Prostate gland (tissue), 2 donors: ENCODE results near the gene ZNF614. TPM values are rescaled to one million over a fixed set of nuclear protein-coding genes. Genes with fewer than 3 reads are reported as not detected.
A peak's percentile ranks its signal among the peaks of the same experiment; 100 is the strongest.
"Not testable (repeated sequence)": the region's sequence is repeated elsewhere in the genome, so short reads cannot be mapped to it uniquely, and the experiment has no call there.

Experiments used
- DNase-seq: peaks from one replicate; pipeline ENCODE4 v3.0.0-alpha.2; 2019; ENCODE audit warnings: low spot score
- H3K27ac ChIP-seq, 2 donors: fragments of 200-600 bp; sonication (generic); 2 replicates each; pipeline ENCODE4 v1.5.1; 2017 to 2019
- H3K27me3 ChIP-seq: fragments of 200-600 bp; sonication (generic); replicated peaks from 2 replicates; pipeline ENCODE4 v1.5.1; 2019; ENCODE audit not compliant: insufficient read depth
- H3K36me3 ChIP-seq, 2 donors: fragments of 200-600 bp; sonication (generic); 1 replicate in 1 of 2; 2 replicates in 1 of 2; pipeline versions ENCODE4 v1.5.1 to v1.8.1; 2017 to 2019
- H3K4me1 ChIP-seq: fragments of 200-600 bp; sonication (generic); replicated peaks from 2 replicates; pipeline ENCODE4 v1.5.1; 2019
- H3K4me3 ChIP-seq, 2 donors: fragments of 200-600 bp; sonication (generic); 2 replicates each; pipeline ENCODE4 v1.5.1; 2017 to 2019
- H3K9me3 ChIP-seq: fragments of 200-600 bp; sonication (generic); 2 replicates; pipeline ENCODE4 v1.5.1; 2017
- POLR2A ChIP-seq: fragments of 450-650 bp; IDR thresholded peaks from one replicate; pipeline ENCODE4 v1.6.1; 2016; ENCODE audit warnings: antibody characterized with exemption, mild to moderate bottlenecking
- POLR2AphosphoS5 ChIP-seq: sonication (generic); formaldehyde crosslinking; IDR thresholded peaks from one replicate; pipeline ENCODE4 v1.6.1; 2017; ENCODE audit warnings: antibody characterized with exemption
- WGBS: methylation state at CpG from one replicate; pipeline ENCODE4 v1.1.5; 2018; 5-methylcytosine and 5-hydroxymethylcytosine counted together
- intact Hi-C: fragments of 100-400 bp; cut with DNase I; formaldehyde crosslinking; loops from one replicate; pipeline ENCODE4 v1.14.2; 2022
- total RNA-seq, 2 donors: library from RNA; depleted of rRNA; stranded (reverse); fragments of >200 nt; gene quantifications; one replicate each; pipeline ENCODE4 v1.1.0, GENCODE V29; 2016
- TF ChIP-seq, protein P1 (sequence below), 4 experiments: fragments of 200-600 bp in 2 of 4; fragments of 450-650 bp in 2 of 4; sonication (generic) in 2 of 4; IDR thresholded peaks; 1 replicate in 3 of 4; 2 replicates in 1 of 4; pipeline ENCODE4 v1.5.1; 2016 to 2019; ENCODE audit warnings: antibody characterized with exemption in 4 of 4, mild to moderate bottlenecking in 2 of 4, moderate library complexity in 2 of 4

The ZNF614 gene
- total RNA-seq, 2 donors from 2014 or later = 12.7 to 15.4 TPM

DNA sequence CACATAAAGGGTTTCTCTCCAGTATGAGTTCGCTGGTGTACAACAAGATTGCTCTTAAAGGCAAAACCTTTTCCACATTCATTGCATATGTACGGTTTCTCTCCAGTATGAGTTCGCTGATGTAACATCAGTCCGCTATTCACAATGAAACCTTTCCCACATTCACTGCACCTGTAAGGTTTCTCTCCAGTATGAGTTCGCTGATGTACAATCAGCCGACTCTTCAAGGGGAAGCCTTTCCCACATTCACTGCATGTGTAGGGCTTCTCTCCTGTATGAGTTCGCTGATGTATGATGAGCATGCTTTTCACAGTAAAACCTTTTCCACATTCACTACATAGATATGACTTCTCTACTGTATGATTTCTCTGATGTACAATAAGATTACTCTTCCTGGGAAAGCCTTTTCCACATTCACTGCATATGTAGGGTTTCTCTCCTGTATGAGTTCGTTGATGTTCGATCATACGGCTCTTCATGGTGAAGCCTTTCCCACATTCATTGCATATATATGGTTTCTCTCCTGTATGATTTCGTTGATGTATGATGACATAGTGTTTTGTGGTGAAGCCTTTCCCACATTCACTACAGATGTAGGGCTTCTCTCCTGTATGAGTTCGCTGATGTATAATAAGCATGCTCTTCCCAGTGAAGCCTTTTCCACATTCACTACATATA is 6.0 kb upstream of the ZNF614 start:
- over 99% methylated on average over 12 of the region's 12 CpGs for WGBS
- no peaks in the 10 kb centered on the region for H3K4me1 ChIP-seq
- H3K27me3 ChIP-seq = no peaks in the 10 kb centered on the region
- intact Hi-C loops = no loop called here
- no peak overlapping the region for H3K27ac ChIP-seq
- H3K4me3 ChIP-seq = no peak overlapping the region
- H3K9me3 ChIP-seq = peaks cover 6% of the 10 kb centered on the region
- TF ChIP-seq POLR2A (no peak), POLR2AphosphoS5 (no peak)
- TF ChIP-seq, protein P1, sequence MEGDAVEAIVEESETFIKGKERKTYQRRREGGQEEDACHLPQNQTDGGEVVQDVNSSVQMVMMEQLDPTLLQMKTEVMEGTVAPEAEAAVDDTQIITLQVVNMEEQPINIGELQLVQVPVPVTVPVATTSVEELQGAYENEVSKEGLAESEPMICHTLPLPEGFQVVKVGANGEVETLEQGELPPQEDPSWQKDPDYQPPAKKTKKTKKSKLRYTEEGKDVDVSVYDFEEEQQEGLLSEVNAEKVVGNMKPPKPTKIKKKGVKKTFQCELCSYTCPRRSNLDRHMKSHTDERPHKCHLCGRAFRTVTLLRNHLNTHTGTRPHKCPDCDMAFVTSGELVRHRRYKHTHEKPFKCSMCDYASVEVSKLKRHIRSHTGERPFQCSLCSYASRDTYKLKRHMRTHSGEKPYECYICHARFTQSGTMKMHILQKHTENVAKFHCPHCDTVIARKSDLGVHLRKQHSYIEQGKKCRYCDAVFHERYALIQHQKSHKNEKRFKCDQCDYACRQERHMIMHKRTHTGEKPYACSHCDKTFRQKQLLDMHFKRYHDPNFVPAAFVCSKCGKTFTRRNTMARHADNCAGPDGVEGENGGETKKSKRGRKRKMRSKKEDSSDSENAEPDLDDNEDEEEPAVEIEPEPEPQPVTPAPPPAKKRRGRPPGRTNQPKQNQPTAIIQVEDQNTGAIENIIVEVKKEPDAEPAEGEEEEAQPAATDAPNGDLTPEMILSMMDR (IDR thresholded peaks at IDR 0.05) = no peak
- H3K36me3 ChIP-seq = peaks cover 6 to 32% of the 10 kb centered on the region in 2 donors
- DNase-seq = no peak

DNA sequence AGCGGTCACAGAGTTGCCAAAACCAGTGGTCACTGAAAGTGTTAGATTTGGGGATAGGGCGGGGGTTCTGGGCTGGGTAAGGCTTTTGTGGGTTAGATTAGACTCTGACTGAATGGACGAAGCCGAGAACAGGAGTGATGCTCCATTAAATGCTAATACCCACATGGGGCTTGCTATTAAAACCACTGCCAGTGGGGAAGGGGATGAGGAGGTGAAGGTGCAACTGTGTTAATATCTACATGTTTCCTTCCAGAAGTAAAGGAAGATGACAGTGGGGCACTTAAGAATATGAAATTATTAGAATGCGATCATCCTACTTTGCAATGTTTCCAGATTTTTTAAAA is 573 bp upstream of the ZNF614 start:
- TF ChIP-seq POLR2AphosphoS5 (no peak), POLR2A (no peak)
- TF ChIP-seq, protein P1 (IDR thresholded peaks at IDR 0.05) = no peak
- H3K4me3 ChIP-seq = peak overlapping the region; percentile 69 to 73
- WGBS = 17% methylated on average over 5 of the region's 5 CpGs
- no peaks in the 10 kb centered on the region for H3K9me3 ChIP-seq
- no peaks in the 10 kb centered on the region for H3K36me3 ChIP-seq
- DNase-seq = no peak
- no peaks in the 10 kb centered on the region for H3K27me3 ChIP-seq
- H3K4me1 ChIP-seq = no peaks in the 10 kb centered on the region
- intact Hi-C loops = loop anchor here (2.0 kb wide), 1 partner anchor 20 kb away; the partner anchor contains the start of gene ZNF432
- H3K27ac ChIP-seq = peak overlapping the region; percentile 91 to 97

DNA sequence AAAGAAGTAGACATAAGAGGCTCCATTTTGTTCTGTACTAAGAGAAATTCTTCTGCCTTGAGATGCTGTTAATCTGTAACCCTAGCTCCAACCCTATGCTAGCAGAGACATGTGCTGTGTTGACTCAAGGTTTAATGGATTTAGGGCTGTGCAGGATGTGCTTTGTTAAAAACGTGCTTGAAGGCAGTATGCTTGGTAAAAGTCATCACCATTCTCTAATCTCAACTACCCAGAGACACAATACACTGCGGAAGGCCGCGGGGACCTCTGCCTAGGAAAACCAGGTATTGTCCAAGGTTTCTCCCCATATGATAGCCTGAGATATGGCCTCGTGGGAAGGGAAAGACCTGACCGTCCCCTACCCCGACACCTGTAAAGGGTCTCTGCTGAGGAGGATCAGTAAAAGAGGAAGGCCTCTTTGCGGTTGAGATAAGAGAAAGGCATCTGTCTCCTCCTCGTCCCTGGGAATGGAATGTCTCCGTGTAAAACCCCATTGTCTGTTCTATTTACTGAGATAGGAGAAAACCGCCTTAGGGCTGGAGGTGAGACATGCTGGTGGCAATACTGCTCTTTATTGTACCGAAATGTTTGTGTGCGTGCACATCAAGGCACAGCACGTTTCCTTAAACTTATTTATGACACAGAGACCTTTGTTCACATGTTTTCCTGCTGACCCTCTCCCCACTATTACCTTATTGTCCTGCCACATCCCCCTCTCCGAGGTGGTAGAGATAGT is 1.8 kb downstream of the ZNF614 start:
- H3K36me3 ChIP-seq, intact Hi-C loops, H3K9me3 ChIP-seq, H3K27me3 ChIP-seq, H3K4me1 ChIP-seq: not testable (repeated sequence)
- 61% methylated on average over 15 of the region's 15 CpGs for WGBS
- Histone ChIP-seq H3K4me3 (peak overlapping the region in 1 of 2 donors; percentile 69), H3K27ac (peak overlapping the region; percentile 91 to 97)
- peak; percentile 22 for DNase-seq

DNA sequence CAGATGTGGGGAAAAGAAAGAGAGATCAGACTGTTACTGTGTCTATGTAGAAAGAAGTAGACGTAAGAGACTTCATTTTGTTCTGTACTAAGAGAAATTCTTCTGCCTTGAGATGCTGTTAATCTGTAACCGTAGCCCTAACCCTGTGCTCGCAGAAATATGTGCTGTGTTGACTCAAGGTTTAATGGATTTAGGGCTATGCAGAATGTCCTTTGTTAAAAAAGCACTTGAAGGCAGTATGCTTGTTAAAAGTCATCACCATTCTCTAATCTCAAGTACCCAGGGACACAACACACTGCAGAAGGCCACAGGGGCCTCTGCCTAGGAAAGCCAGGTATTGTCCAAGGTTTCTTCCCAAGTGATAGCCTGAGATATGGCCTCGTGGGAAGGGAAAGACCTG is 3.7 kb downstream of the ZNF614 start:
- H3K27me3 ChIP-seq, intact Hi-C loops, H3K4me1 ChIP-seq, H3K36me3 ChIP-seq, DNase-seq, H3K4me3 ChIP-seq, H3K9me3 ChIP-seq: not testable (repeated sequence)
- 67% methylated on average over 4 of the region's 4 CpGs for WGBS
- H3K27ac ChIP-seq = peak overlapping the region in 1 of 2 donors; percentile 91

DNA sequence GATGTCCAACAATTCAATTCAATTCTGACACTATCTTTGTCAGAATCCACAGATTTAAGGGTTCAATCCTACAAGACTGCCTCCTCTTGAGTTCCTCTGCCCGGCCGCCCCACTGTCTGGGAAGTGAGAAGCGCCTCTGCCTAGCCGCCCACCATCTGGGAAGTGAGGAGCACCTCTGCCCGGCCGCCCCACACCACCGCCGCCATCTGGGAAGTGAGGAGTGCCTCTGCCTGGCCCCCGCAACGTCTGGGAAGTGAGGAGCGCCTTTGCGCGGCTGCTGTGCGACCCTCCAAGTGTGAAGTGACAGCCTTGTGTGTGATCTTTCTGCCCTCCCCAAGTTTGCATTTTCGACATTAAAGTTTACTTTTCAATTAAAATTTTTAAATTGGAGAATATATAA is 6.0 kb downstream of the ZNF614 start:
- H3K27me3 ChIP-seq = no peaks in the 10 kb centered on the region
- no peak for DNase-seq
- no peak overlapping the region for H3K4me3 ChIP-seq
- H3K27ac ChIP-seq = no peak overlapping the region
- intact Hi-C loops = no loop called here
- H3K9me3 ChIP-seq = no peaks in the 10 kb centered on the region
- H3K36me3 ChIP-seq = peaks cover 10 to 12% of the 10 kb centered on the region in 2 donors
- no peaks in the 10 kb centered on the region for H3K4me1 ChIP-seq
- 98% methylated on average over 15 of the region's 15 CpGs for WGBS
- TF ChIP-seq, protein P1 (IDR thresholded peaks at IDR 0.05) = no peak
- TF ChIP-seq POLR2A (no peak), POLR2AphosphoS5 (no peak)

DNA sequence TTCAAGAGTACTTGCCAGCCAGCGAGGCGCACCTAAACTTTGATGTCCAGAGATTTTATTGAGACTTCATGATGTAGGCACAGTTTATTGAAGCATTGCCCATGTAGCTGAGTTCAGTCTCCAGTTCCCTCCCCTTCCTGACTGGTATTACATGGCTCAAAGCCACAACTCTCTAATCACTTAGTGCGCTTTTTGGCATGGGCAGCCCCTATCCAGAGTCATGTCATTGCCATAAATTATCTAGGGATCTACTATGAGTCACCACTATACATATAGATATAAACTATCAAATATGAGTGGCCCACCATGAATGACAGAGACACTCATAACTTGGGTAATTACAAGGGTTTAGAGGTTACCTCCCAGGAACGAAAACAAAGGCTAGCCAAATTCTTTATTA is 7.7 kb downstream of the ZNF614 start:
- Histone ChIP-seq H3K36me3 (peaks cover 14 to 21% of the 10 kb centered on the region in 2 donors), H3K4me3 (no peak overlapping the region), H3K27me3 (no peaks in the 10 kb centered on the region), H3K27ac (no peak overlapping the region), H3K9me3 (no peaks in the 10 kb centered on the region), H3K4me1 (no peaks in the 10 kb centered on the region)
- WGBS = 87% methylated on average over 4 of the region's 4 CpGs
- TF ChIP-seq, protein P1 (IDR thresholded peaks at IDR 0.05) = no peak
- TF ChIP-seq POLR2A = no peak
- TF ChIP-seq POLR2AphosphoS5 = no peak
- DNase-seq = no peak
- intact Hi-C loops = no loop called here
